Renal pelvis (tissue), 12 donors: ENCODE data around the gene VPS36. TPM values are rescaled to one million over a fixed set of nuclear protein-coding genes. Genes with fewer than 3 reads are reported as not detected.
"Not testable (repeated sequence)": the region's sequence is repeated elsewhere in the genome, so short reads cannot be mapped to it uniquely, and the experiment has no call there.

Experiments
- DNase-seq: peaks from one replicate; pipeline ENCODE4 v3.0.0-alpha.2; 2013
- long read RNA-seq, 16 experiments: transcript quantifications; one replicate each; lab custom pipeline, GENCODE V29; 2026
- polyA plus RNA-seq, 3 donors: library from polyadenylated mRNA; unstranded; fragments of 120-200 nt; gene quantifications; one replicate each; pipeline ENCODE4 v1.2.1, GENCODE V29; 2013; ENCODE audit not compliant: insufficient read length in 3 of 3

Gene VPS36, protein sequence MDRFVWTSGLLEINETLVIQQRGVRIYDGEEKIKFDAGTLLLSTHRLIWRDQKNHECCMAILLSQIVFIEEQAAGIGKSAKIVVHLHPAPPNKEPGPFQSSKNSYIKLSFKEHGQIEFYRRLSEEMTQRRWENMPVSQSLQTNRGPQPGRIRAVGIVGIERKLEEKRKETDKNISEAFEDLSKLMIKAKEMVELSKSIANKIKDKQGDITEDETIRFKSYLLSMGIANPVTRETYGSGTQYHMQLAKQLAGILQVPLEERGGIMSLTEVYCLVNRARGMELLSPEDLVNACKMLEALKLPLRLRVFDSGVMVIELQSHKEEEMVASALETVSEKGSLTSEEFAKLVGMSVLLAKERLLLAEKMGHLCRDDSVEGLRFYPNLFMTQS
- 10 to 100 TPM; 41.8 to 55.9 (median 53.9) TPM for polyA plus RNA-seq
- long read RNA-seq, donor 1, full-length matches to known transcripts: 18 of 44 reads
- long read RNA-seq, donor 1, partial matches to known transcripts: 18 of 44 reads
- long read RNA-seq, donor 1, other reads (novel, unspliced or antisense): 8 of 44 reads
- long read RNA-seq, donor 2, full-length matches to known transcripts: 17 of 34 reads
- long read RNA-seq, donor 2, partial matches to known transcripts: 17 of 34 reads
- long read RNA-seq, donor 2, other reads (novel, unspliced or antisense): 0 of 34 reads
- long read RNA-seq, donor 3, full-length matches to known transcripts: 16 of 29 reads
- long read RNA-seq, donor 3, partial matches to known transcripts: 13 of 29 reads
- long read RNA-seq, donor 3, other reads (novel, unspliced or antisense): 0 of 29 reads
- long read RNA-seq, donor 4, full-length matches to known transcripts: 11 of 104 reads
- long read RNA-seq, donor 4, partial matches to known transcripts: 74 of 104 reads
- long read RNA-seq, donor 4, other reads (novel, unspliced or antisense): 19 of 104 reads
- long read RNA-seq, donor 5, full-length matches to known transcripts: 9 of 16 reads
- long read RNA-seq, donor 5, partial matches to known transcripts: 7 of 16 reads
- long read RNA-seq, donor 5, other reads (novel, unspliced or antisense): 0 of 16 reads
- long read RNA-seq, donor 6, full-length matches to known transcripts: 8 of 56 reads
- long read RNA-seq, donor 6, partial matches to known transcripts: 42 of 56 reads
- long read RNA-seq, donor 6, other reads (novel, unspliced or antisense): 6 of 56 reads
- long read RNA-seq, donor 7, full-length matches to known transcripts: 8 of 34 reads
- long read RNA-seq, donor 7, partial matches to known transcripts: 26 of 34 reads
- long read RNA-seq, donor 7, other reads (novel, unspliced or antisense): 0 of 34 reads
- long read RNA-seq, donor 8, full-length matches to known transcripts: 4 of 12 reads
- long read RNA-seq, donor 8, partial matches to known transcripts: 8 of 12 reads
- long read RNA-seq, donor 8, other reads (novel, unspliced or antisense): 0 of 12 reads
- long read RNA-seq, donor 9, full-length matches to known transcripts: 13 of 56 reads
- long read RNA-seq, donor 9, partial matches to known transcripts: 43 of 56 reads
- long read RNA-seq, donor 9, other reads (novel, unspliced or antisense): 0 of 56 reads
- long read RNA-seq, donor 10, full-length matches to known transcripts: 8 of 26 reads
- long read RNA-seq, donor 10, partial matches to known transcripts: 18 of 26 reads
- long read RNA-seq, donor 10, other reads (novel, unspliced or antisense): 0 of 26 reads
- long read RNA-seq, donor 11, full-length matches to known transcripts: 6 of 13 reads
- long read RNA-seq, donor 11, partial matches to known transcripts: 7 of 13 reads
- long read RNA-seq, donor 11, other reads (novel, unspliced or antisense): 0 of 13 reads
- long read RNA-seq, donor 12, full-length matches to known transcripts: 13 of 28 reads
- long read RNA-seq, donor 12, partial matches to known transcripts: 15 of 28 reads
- long read RNA-seq, donor 12, other reads (novel, unspliced or antisense): 0 of 28 reads
- long read RNA-seq, donor 13, full-length matches to known transcripts: 5 of 13 reads
- long read RNA-seq, donor 13, partial matches to known transcripts: 8 of 13 reads
- long read RNA-seq, donor 13, other reads (novel, unspliced or antisense): 0 of 13 reads
- long read RNA-seq, donor 14: 0 reads
- long read RNA-seq, donor 15: 0 reads
- long read RNA-seq, donor 16, full-length matches to known transcripts: 8 of 23 reads
- long read RNA-seq, donor 16, partial matches to known transcripts: 15 of 23 reads
- long read RNA-seq, donor 16, other reads (novel, unspliced or antisense): 0 of 23 reads

DNA sequence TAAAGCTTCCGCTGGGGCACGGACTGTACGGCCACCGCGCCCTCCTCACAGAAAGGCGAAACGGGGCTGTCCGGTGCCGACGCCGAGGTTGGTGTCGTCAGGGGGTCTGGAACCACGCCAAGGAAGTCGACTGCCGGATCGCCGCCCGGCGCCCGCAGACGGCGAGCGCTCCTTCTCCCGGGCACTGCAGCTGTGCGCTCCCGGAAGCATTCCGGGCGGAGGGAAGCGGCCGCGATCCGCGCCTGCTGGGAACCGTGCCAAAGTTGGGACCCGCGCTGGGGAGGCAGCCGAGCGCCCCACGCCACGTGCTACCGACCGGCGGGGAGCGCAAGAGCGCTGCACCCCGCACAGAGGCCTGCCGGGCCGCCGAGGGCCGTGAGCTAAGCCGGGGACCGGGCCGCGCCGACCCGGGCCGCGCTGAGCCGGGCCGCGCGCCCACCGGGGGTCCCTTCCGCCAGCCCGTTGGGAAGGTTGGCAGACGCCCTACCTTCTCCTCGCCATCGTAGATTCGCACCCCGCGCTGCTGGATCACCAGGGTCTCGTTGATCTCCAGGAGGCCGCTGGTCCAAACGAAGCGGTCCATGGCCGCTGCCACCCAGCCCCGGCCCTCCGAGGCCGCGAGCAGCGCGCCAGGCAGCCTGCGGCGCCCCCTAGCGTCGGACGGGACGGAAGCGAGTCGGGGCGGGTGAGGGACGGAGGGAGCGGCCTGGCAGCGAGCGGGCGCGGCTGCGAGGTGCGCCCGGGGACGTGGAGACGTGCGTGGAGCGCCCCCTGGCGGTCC, at the start of gene VPS36:
TSS of gene VPS36 (minus strand) at position 623 of the 781 bp plus-strand sequence. CDS start at position 583, 40 bp downstream.
- DNase-seq: peak; percentile 95

DNA sequence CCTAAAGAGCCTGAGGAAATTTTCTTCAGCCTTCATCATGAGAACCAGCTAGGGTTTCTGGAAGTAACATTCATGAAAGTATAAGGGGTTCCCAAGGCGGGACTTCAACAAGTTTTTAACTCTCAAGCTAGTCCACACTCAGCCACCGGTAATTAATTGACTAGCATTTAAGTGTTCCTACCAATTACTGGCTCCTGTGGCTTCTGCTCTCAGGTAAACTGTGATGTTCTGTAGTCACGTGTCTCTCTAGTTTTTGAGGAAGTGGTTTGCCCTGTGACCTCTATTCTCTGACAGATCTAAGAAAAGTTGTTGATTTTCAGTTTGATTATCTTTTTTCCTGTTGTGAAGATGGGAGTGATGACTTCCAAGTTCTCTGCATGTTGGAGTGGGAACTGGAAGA, 47.5 kb upstream of the VPS36 start:
- DNase-seq: not testable (repeated sequence)

DNA sequence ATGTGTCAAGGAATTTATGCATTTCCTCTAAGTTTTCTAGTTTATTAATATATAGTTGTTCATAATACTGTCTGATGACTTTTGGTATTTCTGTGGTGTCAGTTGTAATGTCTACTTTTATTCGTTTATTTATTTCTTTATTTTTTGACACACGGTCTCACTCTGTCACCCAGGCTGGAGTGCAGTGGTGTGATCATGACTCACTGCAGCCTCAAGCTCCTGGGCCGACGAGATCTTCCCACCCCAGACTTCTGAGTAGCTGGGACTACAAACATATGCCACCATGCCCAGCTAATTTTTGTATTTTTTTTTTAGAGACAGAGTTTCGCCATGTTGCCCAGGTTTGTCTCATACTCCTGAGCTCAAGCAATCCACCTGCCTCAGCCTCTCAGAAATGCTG, 43.8 kb upstream of the VPS36 start:
- DNase-seq: not testable (repeated sequence)

DNA sequence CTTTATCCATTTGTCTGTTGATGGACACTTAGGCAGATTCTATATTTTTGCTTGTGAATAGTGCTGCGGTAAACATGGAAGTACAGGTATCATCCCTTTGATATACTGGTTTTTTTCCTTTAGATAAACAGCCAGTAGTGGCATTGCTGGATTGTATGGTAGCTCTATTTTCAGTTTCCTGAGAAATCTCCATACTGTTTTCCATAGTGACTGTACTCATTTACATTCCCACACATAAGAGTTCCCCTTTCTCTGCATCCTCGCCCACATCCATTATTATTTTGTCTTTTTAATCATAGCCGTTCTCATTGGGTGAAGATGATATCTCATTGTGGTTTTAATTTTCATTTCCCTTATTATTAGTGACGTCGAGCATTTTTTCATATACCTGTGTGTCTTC, 40.6 kb upstream of the VPS36 start:
- DNase-seq: not testable (repeated sequence)

DNA sequence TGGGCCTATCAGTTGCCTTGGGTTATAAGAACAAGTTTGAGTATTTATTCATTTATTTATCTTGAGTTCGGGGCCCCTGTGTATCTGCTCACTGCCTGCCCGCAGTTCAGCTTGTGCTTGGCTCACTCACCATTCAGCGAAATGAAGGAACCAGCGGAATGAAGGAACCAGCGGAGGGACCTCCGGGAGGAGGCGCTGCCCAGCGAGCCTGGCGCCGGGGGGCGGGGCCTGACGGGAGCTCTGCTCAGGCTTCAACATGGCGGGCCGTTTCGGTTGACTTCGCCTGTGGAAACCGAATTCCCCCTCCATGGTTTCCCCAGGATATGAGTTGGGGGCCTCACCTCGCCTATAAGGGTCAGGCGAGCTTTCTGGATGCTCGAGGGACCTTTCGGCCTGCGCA, 38.3 kb upstream of the VPS36 start:
- not testable (repeated sequence) for DNase-seq

DNA sequence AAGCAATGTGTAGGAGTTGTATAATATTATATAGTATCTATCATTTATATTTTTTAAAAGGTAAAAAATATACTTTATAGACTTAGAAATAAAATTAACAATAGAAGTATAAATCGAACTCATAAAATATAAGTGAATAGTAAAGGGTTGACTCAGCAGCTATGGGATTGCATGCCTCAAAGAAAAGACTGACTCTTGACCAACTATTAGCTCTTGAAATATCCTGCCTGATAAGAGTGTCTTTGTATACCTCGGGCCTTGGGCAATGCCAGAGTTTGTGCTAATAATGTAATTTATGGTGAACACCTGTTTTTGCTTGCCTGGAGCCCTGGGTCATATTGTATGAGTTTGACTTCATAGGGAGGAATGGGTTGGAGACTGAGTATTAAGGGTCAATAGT, 36.6 kb upstream of the VPS36 start:
- DNase-seq: not testable (repeated sequence)

DNA sequence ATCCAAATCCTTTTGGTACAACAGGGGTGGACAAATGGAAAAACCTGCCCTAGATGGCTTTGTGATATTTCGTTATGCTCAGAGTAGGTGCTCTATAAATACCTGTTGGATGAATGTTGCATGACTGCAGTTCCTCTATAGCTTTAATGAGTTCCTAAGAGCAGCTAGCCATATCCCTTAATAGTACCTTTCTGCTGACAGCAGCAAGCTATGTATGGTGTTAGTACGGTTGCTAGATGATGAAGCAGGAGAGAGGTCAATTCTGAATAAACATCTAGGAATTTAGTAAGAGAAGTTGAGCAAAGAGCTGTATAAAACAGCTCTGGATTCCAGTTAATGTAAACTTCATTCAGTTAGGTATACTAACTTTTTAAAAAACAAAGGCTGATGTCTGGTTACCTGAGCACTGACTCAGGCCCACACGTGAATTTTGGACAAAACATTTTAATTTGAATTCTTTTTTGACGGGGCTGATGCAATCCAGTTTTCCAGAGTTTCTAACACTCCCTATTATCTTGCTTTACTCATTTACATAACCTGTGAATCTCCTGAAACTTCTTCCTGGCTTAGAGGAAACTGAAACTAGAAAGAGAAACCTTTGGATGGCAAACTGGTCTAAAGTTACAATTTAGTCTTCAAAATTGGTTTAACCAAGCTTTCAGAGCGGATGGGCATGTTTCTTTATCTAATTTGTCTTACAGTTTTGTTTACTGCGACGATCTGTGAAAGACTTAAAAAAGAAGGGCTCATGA, 30.4 kb upstream of the VPS36 start:
- DNase-seq: not testable (repeated sequence)

DNA sequence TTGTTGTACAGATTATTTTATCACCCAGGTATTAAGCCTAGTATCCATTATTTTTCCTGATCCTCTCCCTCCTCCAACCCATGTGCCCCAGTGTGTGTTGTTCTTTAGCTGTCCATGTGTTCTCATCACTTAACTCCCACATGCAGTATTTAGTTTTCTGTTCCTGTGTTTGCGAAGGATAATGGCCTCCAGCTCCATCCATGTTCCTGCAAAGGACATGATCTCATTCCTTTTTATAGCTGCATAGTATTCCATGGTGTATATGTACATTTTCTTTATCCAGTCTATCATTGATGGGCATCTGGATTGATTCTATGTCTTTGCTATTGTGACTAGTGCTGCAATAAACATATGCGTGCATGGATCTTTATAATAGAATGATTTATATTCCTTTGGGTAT, 18.1 kb upstream of the VPS36 start:
- not testable (repeated sequence) for DNase-seq

DNA sequence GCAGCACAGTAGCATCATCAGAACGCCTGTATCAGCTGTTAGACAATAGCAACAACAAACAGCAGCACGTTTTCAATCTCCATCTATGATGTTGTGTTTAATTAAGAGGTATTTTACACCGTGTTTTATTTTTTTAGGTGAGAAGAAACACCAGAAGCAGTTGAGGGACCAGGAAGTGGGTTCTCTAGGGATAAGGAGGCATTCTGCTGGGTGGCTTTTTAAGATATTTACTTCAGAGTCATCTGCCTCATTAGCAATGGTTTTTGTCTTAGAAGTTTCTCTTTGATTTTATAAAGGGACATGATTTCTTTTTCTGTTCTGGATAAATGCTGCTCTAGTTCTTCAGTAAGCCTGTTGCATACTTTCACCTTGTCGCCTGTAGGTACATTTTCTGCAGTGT, 13.1 kb upstream of the VPS36 start:
- DNase-seq: no peak

DNA sequence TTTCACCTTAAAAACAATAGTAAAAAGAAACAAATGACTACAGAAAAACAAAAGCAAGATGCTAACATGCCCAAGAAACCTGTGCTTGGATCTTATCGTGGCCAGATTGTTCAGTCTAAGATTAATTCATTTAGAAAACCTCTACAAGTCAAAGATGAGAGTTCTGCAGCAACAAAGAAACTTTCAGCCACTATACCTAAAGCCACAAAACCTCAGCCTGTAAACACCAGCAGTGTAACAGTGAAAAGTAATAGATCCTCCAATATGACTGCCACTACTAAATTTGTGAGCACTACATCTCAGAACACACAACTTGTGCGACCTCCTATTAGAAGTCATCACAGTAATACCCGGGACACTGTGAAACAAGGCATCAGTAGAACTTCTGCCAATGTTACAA, 10.8 kb upstream of the VPS36 start:
- no peak for DNase-seq

DNA sequence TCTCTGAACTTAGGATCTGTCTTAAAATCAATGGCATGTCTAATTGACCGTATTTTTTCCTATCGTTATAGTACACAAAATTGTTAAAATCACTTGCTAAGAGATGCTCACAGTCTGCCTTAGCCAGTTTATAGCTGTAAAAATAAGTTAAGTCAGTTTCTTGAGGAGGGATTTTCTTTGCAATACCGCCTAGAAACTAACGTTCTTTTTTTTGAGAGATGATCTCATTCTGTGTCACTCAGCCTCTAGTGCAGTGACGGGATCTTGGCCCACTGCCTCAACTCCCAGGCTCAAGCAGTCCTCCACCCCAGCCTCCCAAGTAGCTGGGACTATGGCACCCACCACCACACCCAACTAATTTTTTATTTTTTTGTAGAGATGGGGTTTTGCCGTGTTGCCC, 9.2 kb upstream of the VPS36 start:
- DNase-seq: no peak

DNA sequence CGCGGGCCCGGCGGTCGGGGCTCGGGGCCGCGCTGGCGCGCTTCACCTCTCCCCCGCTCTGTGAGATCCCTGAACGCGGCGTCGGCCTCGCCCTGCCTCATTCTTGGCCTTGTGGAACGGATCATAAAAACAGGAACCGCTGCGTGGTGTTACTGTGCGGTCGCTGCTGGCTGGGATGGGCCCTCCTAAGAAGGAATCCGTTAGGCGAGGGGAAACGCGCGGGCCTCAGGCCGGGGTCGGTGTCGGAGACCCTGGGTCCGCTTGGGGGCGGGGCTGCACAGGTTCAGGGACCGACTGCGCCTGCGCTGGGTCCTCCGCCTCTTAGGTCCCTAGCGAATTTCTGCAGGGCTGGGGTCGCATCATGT, 5.2 kb upstream of the VPS36 start:
- peak; percentile 84 for DNase-seq

DNA sequence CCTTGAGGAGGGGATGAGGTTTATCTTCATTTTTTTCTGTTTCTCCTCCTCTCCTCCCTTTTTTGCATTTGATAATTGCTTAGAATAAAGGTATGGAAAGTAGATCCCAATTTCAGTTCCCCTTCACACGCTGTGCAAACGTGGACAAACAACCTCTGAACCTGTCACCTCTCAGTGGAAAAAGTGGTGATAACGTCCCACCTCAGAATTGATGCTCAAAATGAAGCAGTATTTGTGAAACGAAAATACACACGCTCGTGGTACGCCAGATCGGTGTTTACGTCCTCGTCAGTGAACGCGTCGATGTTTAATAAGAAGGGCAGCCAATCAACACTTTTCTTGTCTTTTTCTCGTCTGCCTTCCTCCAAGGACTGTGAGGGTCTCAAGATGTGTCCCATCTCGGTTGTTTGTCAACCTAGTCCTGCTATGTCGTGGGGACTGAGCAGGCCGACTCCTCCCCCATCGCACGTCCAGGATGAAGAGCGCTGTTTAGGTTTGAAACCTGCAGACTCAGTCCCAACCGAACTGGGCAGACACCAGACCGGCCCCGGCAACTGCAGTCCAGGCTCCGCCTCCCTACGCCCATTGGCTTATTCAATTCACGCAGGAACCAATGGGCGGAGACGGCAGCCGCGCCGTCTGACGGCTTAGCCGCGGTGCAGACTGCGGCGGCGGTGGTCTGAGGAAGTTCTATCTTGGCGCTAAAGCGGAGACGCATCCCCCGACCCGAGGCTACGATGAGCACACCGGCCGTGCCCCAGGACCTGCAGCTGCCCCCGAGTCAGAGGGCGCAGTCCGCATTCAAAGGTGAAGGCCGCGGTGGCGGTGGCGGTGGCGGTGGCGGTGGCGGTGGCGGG, 4.6 kb upstream of the VPS36 start, which contains the start of gene CKAP2:
TSS of gene CKAP2 (plus strand) at position 659 of the 857 bp plus-strand sequence. CDS start at position 738, 79 bp downstream.
- DNase-seq: peak; percentile 93

DNA sequence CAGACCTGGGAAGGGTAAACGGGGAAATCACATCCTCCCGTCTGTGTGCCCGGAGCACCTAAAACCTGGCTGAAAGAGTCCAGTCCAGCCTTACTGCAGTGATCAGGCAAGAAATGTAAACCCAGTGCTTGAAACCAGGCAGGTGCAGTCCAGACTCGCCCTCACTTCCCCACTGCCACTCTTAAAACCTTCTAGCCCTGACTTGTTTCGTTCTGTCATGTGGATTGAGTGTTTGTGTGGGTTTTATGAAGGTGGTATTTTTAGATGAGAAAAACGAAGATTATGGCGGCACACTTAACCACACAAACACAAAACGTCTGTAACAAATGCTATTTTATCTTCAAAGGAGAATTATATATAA, 4.0 kb upstream of the VPS36 start:
- peak; percentile 11 for DNase-seq

DNA sequence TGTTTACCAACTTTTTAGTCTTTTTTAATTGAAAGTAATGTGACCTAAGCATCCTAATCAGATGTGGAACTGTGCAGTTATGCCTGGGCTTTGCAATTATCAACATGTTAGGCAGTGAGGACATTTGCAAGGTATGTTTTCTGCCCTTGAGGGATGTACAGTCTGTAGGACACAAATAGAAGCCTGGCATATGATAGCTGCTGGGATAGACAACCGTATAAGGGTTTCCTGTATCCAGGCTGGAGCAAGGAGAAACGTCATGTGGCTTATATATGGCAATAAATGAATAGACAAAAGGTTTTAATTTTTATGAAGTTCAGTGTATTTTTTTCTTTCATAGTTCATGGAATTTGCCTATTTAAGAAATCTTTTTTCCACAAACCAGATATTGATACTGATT, 2.0 kb upstream of the VPS36 start:
- DNase-seq: no peak

DNA sequence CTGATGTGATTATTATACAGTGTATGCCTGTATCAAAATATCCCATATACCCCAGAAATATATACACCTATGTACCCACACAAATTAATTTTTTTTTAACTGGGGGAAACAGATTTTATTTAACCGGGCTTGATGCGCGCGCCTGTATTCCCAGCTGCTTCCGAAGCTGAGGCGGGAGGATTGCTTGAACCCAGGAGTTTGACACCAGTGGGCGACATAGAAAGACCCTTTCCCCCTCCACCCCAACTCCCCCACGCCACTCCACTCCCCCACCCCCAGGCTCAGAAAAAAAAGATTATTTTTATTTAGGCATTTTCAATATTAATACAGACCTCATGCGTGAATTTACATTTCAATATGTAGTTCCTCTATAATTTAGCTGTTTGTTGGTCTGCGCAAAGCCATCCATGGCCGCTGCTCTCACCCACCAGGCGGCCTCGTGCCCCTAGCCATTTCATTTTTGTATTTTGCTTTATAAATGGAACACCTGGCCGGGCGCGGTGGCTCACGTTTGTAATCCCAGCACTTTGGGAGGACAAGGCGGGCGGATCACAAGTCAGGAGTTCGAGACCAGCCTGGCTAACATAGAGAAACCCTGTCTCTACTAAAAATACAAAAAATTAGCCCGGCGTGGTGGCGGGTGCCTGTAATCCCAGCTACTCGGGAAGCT, 836 bp upstream of the VPS36 start:
- DNase-seq: no peak

DNA sequence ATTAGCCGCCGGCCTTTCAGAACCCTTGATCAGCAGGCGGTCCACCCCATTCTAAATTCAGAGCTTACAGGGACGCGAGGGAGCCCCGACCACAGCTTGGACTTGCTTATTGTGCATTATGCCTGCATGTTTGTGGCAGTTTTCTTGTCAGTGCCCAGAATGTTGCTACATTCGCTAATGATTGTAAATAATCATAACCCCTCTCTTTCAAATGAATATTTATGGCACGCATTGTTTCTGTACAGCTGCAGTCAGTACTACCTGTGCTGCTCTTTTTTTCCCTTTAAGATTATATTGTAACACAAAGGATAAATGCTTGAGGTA, 321 bp upstream of the VPS36 start:
- DNase-seq: no peak
